Effector CD8-positive, alpha-beta T cell (primary cell): ENCODE data around the gene E2F8.

Experiments
- DNase-seq: peaks from one replicate; lab custom pipeline; 2025; lab: John Stamatoyannopoulos, UW

The E2F8 gene

GRCh38 chr11:19220903-19221724 is 19.6 kb downstream of the E2F8 start:
- DNase-seq, result no peak

- DNase-seq, result no peak
These were observed 21.8 kb downstream of the E2F8 start for GRCh38 chr11:19218786-19219460.

- no peak for DNase-seq
These were observed 22.5 kb downstream of the E2F8 start for GRCh38 chr11:19218216-19218615.

GRCh38 chr11:19216709-19217374 is 23.9 kb downstream of the E2F8 start:
- no peak for DNase-seq

- DNase-seq, result no peak
These were observed 24.7 kb downstream of the E2F8 start for GRCh38 chr11:19216021-19216420.

GRCh38 chr11:19209617-19210370 is 31.0 kb downstream of the E2F8 start:
- no peak for DNase-seq

GRCh38 chr11:19208959-19209546 is 31.7 kb downstream of the E2F8 start:
- no peak for DNase-seq

- no peak for DNase-seq
These were observed 32.6 kb downstream of the E2F8 start for GRCh38 chr11:19208181-19208580.

- no peak for DNase-seq
These were observed 35.9 kb downstream of the E2F8 start for GRCh38 chr11:19204836-19205235.

- DNase-seq, result no peak
These were observed 38.8 kb downstream of the E2F8 start, which contains the start of gene CSRP3 for GRCh38 chr11:19201737-19202605. CSRP3 (minus strand) TSS chr11:19201983; CDS start chr11:19192448, 9,535 bp downstream.

- no peak for DNase-seq
These were observed 40.1 kb downstream of the E2F8 start for GRCh38 chr11:19200410-19201201.

GRCh38 chr11:19199771-19200170 is 41.0 kb downstream of the E2F8 start:
- no peak for DNase-seq

GRCh38 chr11:19199048-19199447 is 41.7 kb downstream of the E2F8 start:
- DNase-seq, result no peak

GRCh38 chr11:19196432-19196831 is 44.3 kb downstream of the E2F8 start:
- no peak for DNase-seq

- no peak for DNase-seq
These were observed 46.0 kb downstream of the E2F8 start for GRCh38 chr11:19194620-19195308.

- DNase-seq, result no peak
These were observed 46.8 kb downstream of the E2F8 start for GRCh38 chr11:19193916-19194315.

- DNase-seq, result no peak
These were observed 49.1 kb downstream of the E2F8 start for GRCh38 chr11:19191530-19192169.

- DNase-seq, result no peak
These were observed 52.9 kb downstream of the E2F8 start for GRCh38 chr11:19187833-19188258.
